Hepatocyte (in vitro differentiated cells): Measurements from ENCODE around the gene TPST1. TPM values are rescaled to one million over a fixed set of nuclear protein-coding genes. Genes with fewer than 3 reads are reported as not detected.

Source experiments
- DNase-seq: peaks from one replicate; pipeline ENCODE4 v3.0.0-alpha.2; 2016; ENCODE audit warnings: low spot score
- H2AFZ ChIP-seq: fragments of 200-600 bp; sonication (generic); 2 replicates; pipeline ENCODE4 v1.6.0; 2016; ENCODE audit warnings: antibody characterized with exemption, mild to moderate bottlenecking
- H3K27ac ChIP-seq: fragments of 200-600 bp; sonication (generic); 2 replicates; pipeline ENCODE4 v1.5.1; 2016; ENCODE audit warnings: mild to moderate bottlenecking
- H3K27me3 ChIP-seq: fragments of 200-600 bp; sonication (generic); 2 replicates; pipeline ENCODE4 v1.6.1; 2016
- H3K36me3 ChIP-seq: fragments of 200-600 bp; sonication (generic); replicated peaks from 2 replicates; pipeline ENCODE4 v1.5.1; 2016; ENCODE audit warnings: low read depth; ENCODE audit not compliant: insufficient read depth
- H3K4me1 ChIP-seq: fragments of 200-600 bp; sonication (generic); 2 replicates; pipeline ENCODE4 v1.5.1; 2016; ENCODE audit warnings: mild to moderate bottlenecking, moderate library complexity; ENCODE audit not compliant: insufficient read depth
- H3K4me2 ChIP-seq: fragments of 200-600 bp; sonication (generic); 2 replicates; pipeline ENCODE4 v1.6.0; 2016
- H3K4me3 ChIP-seq: fragments of 200-600 bp; sonication (generic); 2 replicates; pipeline ENCODE4 v1.5.1; 2016; ENCODE audit warnings: mild to moderate bottlenecking
- H3K79me2 ChIP-seq: fragments of 200-600 bp; sonication (generic); 2 replicates; pipeline ENCODE4 v1.6.0; 2017; ENCODE audit warnings: mild to moderate bottlenecking
- H3K9me2 ChIP-seq: fragments of 200-600 bp; sonication (generic); replicated peaks from 2 replicates; pipeline ENCODE4 v1.6.0; 2017; ENCODE audit warnings: mild to moderate bottlenecking; ENCODE audit not compliant: insufficient read depth
- H3K9me3 ChIP-seq: fragments of 200-600 bp; sonication (generic); 2 replicates; pipeline ENCODE4 v1.5.1; 2016; ENCODE audit warnings: low read depth, mild to moderate bottlenecking
- H4K20me1 ChIP-seq: fragments of 200-600 bp; sonication (generic); 2 replicates; pipeline ENCODE4 v1.6.0; 2016; ENCODE audit warnings: mild to moderate bottlenecking; ENCODE audit not compliant: insufficient read depth, poor library complexity, severe bottlenecking
- CTCF ChIP-seq: fragments of 200-600 bp; sonication (generic); IDR thresholded peaks from 2 replicates; pipeline ENCODE4 v1.5.1; 2016; ENCODE audit warnings: antibody characterized with exemption, mild to moderate bottlenecking; ENCODE audit not compliant: poor library complexity
- EZH2 ChIP-seq: fragments of 200-600 bp; sonication (generic); IDR thresholded peaks from 2 replicates; pipeline ENCODE4 v1.6.1; 2016; ENCODE audit warnings: antibody characterized with exemption, mild to moderate bottlenecking, borderline replicate concordance
- EZH2phosphoT487 ChIP-seq: fragments of 200-600 bp; sonication (generic); IDR thresholded peaks from one replicate; pipeline ENCODE4 v1.6.1; 2018; ENCODE audit warnings: antibody characterized with exemption, mild to moderate bottlenecking, low read depth, moderate library complexity; ENCODE audit not compliant: unreplicated experiment, severe bottlenecking
- WGBS: methylation state at CpG from one replicate; pipeline ENCODE4 v1.1.6; 2016; ENCODE audit warnings: low lambda C conversion rate; ENCODE audit errors: missing lambda C conversion rate; 5-methylcytosine and 5-hydroxymethylcytosine counted together
- polyA plus RNA-seq: library from polyadenylated mRNA; unstranded; fragments of >200 nt; fragmentation: Nextera tagmentation; extraction: Ambion mirVana; gene quantifications from 2 replicates; pipeline ENCODE4 v1.2.1, GENCODE V29; 2016
- total RNA-seq: library from RNA; depleted of rRNA; stranded (reverse); fragments of >200 nt; gene quantifications from 2 replicates; pipeline ENCODE4 v1.2.3, GENCODE V29; 2014

TPST1 gene
- total and polyA plus RNA-seq, 2 experiments from 2014 or later, result 85.2 to 91.2 TPM

DNA sequence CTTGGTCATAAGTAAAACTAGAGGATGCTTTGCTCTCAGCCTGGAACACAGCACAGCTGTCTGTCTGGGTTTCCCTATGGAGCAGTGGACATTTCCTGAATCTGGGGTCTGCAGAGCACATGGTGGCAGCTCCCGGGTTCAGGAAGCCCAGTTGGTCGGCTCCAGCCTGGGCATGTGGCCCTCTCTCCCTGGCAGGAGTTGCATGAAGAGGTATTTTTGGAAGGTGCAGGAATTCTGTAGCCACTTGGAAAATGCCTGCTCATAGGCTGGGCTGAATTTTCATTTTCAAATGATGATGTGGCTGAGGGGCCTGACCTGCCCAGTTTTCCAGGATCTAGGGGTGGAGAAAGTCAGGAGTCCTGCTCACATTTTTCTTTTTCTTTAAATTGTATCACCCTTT, 6.7 kb upstream of the TPST1 start:
- Histone ChIP-seq H3K4me1 (no peaks in the 10 kb centered on the region), H3K27ac (no peak overlapping the region), H3K9me3 (no peaks in the 10 kb centered on the region), H3K9me2 (no peaks in the 10 kb centered on the region), H2AFZ (no peak overlapping the region), H3K4me3 (no peak overlapping the region), H3K4me2 (no peak overlapping the region), H3K27me3 (no peaks in the 10 kb centered on the region), H3K36me3 (no peaks in the 10 kb centered on the region), H3K79me2 (no peaks in the 10 kb centered on the region), H4K20me1 (no peaks in the 10 kb centered on the region)
- 73% methylated on average over 2 of the region's 2 CpGs for WGBS
- no peak for DNase-seq
- TF ChIP-seq EZH2phosphoT487 (no peak), EZH2 (no peak), CTCF (no peak)

DNA sequence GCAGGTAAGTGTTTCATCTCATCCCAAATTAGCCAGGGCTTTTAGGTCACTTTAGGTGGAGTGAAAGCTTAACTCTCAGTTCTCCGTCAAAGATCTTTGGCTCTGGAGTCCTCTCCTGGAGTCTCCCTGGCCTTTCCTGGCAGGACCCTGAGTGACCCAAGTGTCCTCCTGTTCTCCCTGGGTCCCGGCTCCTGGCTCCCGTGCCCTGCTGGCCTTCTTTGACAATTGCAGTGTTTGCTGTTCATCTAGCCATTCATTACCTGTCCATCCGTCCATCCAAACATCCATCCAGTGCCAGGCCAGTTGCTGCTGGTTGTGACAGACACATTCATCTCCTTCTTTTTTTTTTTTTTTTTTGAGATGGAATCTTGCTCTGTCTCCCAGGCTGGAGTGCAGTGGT, 6.2 kb upstream of the TPST1 start:
- Histone ChIP-seq H3K4me2 (no peak overlapping the region), H3K27ac (no peak overlapping the region), H3K9me3 (no peaks in the 10 kb centered on the region), H3K36me3 (no peaks in the 10 kb centered on the region), H2AFZ (no peak overlapping the region), H3K4me1 (no peaks in the 10 kb centered on the region), H3K79me2 (no peaks in the 10 kb centered on the region), H4K20me1 (no peaks in the 10 kb centered on the region), H3K4me3 (no peak overlapping the region), H3K9me2 (no peaks in the 10 kb centered on the region), H3K27me3 (no peaks in the 10 kb centered on the region)
- TF ChIP-seq EZH2phosphoT487 (no peak), CTCF (no peak), EZH2 (no peak)
- DNase-seq, result no peak
- 90% methylated on average over 4 of the region's 4 CpGs for WGBS

DNA sequence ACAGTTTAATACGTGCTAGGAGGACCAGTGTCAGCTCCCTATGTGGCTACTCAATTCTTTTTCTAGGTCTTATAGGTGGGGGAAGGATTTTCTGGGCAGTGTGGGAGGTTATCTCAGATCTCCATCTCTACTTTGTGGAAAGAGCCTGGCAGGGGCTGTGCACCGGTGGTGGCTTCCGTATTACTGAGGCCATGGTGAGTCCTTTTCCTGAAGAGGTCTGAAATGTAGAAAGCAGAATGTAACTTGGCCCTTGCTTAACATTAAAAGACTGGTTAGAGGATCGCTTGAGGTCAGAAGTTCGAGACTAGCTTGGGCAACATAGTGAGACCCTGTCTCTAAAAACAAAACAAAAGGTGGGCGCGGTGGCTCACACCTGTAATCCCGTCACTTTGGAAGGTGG, 2.7 kb upstream of the TPST1 start:
- H2AFZ ChIP-seq, result no peak overlapping the region

More for the DNA sequence above, 2.7 kb upstream of the TPST1 start:
- 76% methylated on average over 8 of the region's 8 CpGs for WGBS
- Histone ChIP-seq H3K27me3 (no peaks in the 10 kb centered on the region), H4K20me1 (no peaks in the 10 kb centered on the region), H3K4me2 (no peak overlapping the region), H3K9me3 (no peaks in the 10 kb centered on the region), H3K36me3 (no peaks in the 10 kb centered on the region), H3K27ac (no peak overlapping the region), H3K4me3 (no peak overlapping the region), H3K9me2 (no peaks in the 10 kb centered on the region), H3K4me1 (no peaks in the 10 kb centered on the region), H3K79me2 (peaks cover 22% of the 10 kb centered on the region)
- DNase-seq, result no peak
- TF ChIP-seq EZH2phosphoT487 (no peak), CTCF (no peak), EZH2 (no peak)
